BLaER1 (cell line): ENCODE results near the gene G2E3.

Source experiments
- H3K27ac ChIP-seq: shearing (Covaris generic); formaldehyde crosslinking; 2 replicates; pipeline ENCODE4 v1.8.1; 2022
- H3K27me3 ChIP-seq: shearing (Covaris generic); formaldehyde crosslinking; 2 replicates; pipeline ENCODE4 v1.8.1; 2022
- H3K36me3 ChIP-seq: shearing (Covaris generic); formaldehyde crosslinking; 2 replicates; pipeline ENCODE4 v1.8.1; 2022
- H3K4me1 ChIP-seq: shearing (Covaris generic); formaldehyde crosslinking; 2 replicates; pipeline ENCODE4 v1.8.1; 2022
- H3K4me2 ChIP-seq: shearing (Covaris generic); formaldehyde crosslinking; 2 replicates; pipeline ENCODE4 v1.8.1; 2022
- H3K4me3 ChIP-seq: shearing (Covaris generic); formaldehyde crosslinking; 2 replicates; pipeline ENCODE4 v1.8.1; 2022
- H3K9ac ChIP-seq: shearing (Covaris generic); formaldehyde crosslinking; 2 replicates; pipeline ENCODE4 v1.8.1; 2022
- H3K9me3 ChIP-seq: shearing (Covaris generic); formaldehyde crosslinking; 2 replicates; pipeline ENCODE4 v1.8.1; 2022
- H4K20me1 ChIP-seq: shearing (Covaris generic); formaldehyde crosslinking; 2 replicates; pipeline ENCODE4 v1.8.1; 2022
- Cebpa-rat ChIP-seq: shearing (Covaris generic); IDR thresholded peaks from 2 replicates; pipeline ENCODE4 v1.8.1; 2022

Gene G2E3

GRCh38 chr14:30645600-30645999, 86.6 kb downstream of the G2E3 start:
- no peak overlapping the region for H3K9ac ChIP-seq
- no peak overlapping the region for H3K27ac ChIP-seq
- H3K9me3 ChIP-seq, result peaks cover 24% of the 10 kb centered on the region
- H4K20me1 ChIP-seq, result no peaks in the 10 kb centered on the region
- no peaks in the 10 kb centered on the region for H3K4me1 ChIP-seq
- no peak for TF ChIP-seq Cebpa-rat
- H3K27me3 ChIP-seq, result no peaks in the 10 kb centered on the region
- no peak overlapping the region for H3K4me2 ChIP-seq
- peaks cover 70% of the 10 kb centered on the region for H3K36me3 ChIP-seq
- no peak overlapping the region for H3K4me3 ChIP-seq

DNA sequence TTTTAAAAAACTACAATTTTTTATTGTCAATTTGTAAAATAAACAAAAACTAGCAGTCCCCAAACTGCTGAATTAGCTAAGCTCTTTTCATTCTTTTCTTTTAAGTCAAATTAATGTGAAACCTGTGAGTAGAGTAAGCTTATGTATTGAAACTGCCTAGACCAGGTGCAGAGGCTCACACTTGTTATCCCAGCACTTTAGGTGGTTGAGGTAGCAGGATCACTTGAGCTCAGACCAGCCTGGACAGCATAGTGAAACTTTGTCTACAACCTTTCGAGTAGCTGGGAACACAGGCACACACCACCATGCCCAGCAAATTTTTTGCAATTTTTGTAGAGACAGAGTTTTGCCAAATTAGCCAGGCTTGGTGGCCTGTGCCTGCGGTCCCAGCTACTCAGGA, 89.5 kb downstream of the G2E3 start:
- Histone ChIP-seq H3K9me3 (peaks cover 24% of the 10 kb centered on the region), H3K9ac (no peak overlapping the region), H3K4me3 (no peak overlapping the region), H3K4me2 (no peak overlapping the region), H3K36me3 (peaks cover 66% of the 10 kb centered on the region), H3K27me3 (no peaks in the 10 kb centered on the region), H4K20me1 (no peaks in the 10 kb centered on the region), H3K4me1 (no peaks in the 10 kb centered on the region), H3K27ac (no peak overlapping the region)
- TF ChIP-seq Cebpa-rat, result no peak

DNA sequence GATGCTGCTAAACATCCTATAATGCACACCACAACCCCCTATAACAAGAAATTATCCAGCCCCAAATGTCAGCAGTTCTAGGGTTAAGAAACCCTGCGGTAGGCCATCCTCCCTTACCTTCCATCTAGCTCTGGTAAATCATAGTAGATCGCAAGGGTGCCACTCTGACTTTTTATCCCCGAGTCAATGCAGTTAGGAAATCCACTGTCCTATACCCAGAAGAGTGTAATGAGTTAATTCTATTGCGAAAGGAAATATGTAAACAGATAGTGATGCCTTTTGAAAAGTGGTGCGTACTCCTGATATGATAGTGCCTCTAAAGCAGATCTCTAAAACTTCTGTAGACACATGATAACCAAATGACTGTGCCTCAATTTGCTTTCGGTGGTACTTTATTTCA, 93.0 kb downstream of the G2E3 start:
- H3K4me3 ChIP-seq, result no peak overlapping the region

DNA sequence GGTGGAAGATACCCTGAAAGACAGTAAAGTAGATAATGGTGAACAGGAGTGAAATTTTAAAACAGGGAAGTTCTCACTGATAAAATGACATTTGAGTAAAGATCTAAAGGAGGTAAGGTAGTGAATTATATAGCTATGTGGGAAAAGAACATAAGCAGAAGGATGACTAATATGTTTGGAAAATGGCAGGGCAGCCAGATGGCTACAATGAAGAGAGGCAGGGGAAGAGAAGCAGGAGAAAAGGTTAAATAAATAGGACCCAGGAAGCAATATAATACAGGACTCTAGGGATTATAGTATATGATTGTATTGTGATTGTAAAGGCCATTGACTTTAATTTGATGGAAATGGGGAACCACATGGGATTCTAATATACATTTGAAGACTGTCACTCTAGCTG, 96.2 kb downstream of the G2E3 start:
- Histone ChIP-seq H3K36me3 (peaks cover 63% of the 10 kb centered on the region), H3K4me1 (no peaks in the 10 kb centered on the region), H3K27ac (no peak overlapping the region), H3K27me3 (no peaks in the 10 kb centered on the region), H4K20me1 (no peaks in the 10 kb centered on the region), H3K4me3 (no peak overlapping the region), H3K9me3 (no peaks in the 10 kb centered on the region), H3K9ac (no peak overlapping the region), H3K4me2 (no peak overlapping the region)
- no peak for TF ChIP-seq Cebpa-rat

More for the DNA sequence above, 93.0 kb downstream of the G2E3 start:
- H3K27ac ChIP-seq, result no peak overlapping the region
- H3K9ac ChIP-seq, result no peak overlapping the region
- no peaks in the 10 kb centered on the region for H4K20me1 ChIP-seq
- TF ChIP-seq Cebpa-rat, result no peak
- H3K4me2 ChIP-seq, result no peak overlapping the region
- peaks cover 67% of the 10 kb centered on the region for H3K36me3 ChIP-seq
- no peaks in the 10 kb centered on the region for H3K4me1 ChIP-seq
- H3K9me3 ChIP-seq, result no peaks in the 10 kb centered on the region
- no peaks in the 10 kb centered on the region for H3K27me3 ChIP-seq

DNA sequence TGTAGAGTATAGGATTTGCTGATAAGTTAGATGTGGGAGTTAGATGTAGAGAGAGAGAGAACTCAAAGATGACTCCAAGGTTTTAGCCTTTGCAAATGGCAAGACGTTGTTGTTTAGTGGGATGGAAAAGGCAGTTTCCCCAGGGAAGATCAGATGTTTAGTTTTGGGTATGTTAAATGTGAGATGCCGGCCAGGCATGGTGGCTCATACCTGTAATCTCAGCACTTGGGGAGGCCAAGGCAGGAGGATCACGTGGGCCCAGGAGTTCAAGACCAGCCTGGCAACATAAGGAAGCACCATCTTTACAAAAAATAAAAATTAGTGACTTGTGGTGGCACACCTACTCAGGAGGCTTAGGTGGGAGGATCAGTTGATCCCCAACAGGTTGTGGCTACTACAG, 96.7 kb downstream of the G2E3 start:
- no peak overlapping the region for H3K9ac ChIP-seq
- H3K4me3 ChIP-seq, result no peak overlapping the region
- no peaks in the 10 kb centered on the region for H3K27me3 ChIP-seq
- H4K20me1 ChIP-seq, result no peaks in the 10 kb centered on the region
- no peaks in the 10 kb centered on the region for H3K4me1 ChIP-seq
- H3K27ac ChIP-seq, result no peak overlapping the region
- no peak overlapping the region for H3K4me2 ChIP-seq
- H3K9me3 ChIP-seq, result no peaks in the 10 kb centered on the region
- no peak for TF ChIP-seq Cebpa-rat
- peaks cover 61% of the 10 kb centered on the region for H3K36me3 ChIP-seq

DNA sequence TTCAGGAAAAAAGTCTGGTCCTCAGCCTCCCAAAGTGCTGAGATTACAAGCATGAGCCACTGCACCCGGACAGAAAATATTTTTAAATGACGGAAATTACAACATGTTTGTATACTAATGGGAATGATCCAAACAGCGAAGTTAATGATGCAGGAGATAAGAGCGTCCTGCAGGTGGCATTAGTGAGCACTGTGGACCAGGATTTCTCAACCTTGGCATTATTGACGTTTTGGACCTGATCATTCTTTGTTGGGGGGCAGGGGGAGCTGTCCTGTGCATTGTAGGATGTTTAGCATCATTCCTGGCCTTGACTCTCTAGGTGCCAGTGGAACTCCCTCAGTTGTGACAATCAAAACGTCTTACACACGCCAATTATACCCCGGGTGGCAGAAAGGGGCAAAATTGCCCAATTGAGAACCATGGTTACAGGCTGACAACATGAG, 97.3 kb downstream of the G2E3 start:
- H3K4me3 ChIP-seq, result no peak overlapping the region
- H3K9me3 ChIP-seq, result no peaks in the 10 kb centered on the region
- H3K27ac ChIP-seq, result no peak overlapping the region
- no peak overlapping the region for H3K4me2 ChIP-seq
- no peaks in the 10 kb centered on the region for H3K4me1 ChIP-seq
- H3K36me3 ChIP-seq, result peaks cover 66% of the 10 kb centered on the region
- TF ChIP-seq Cebpa-rat, result no peak
- H4K20me1 ChIP-seq, result no peaks in the 10 kb centered on the region
- no peak overlapping the region for H3K9ac ChIP-seq
- no peaks in the 10 kb centered on the region for H3K27me3 ChIP-seq

- no peaks in the 10 kb centered on the region for H4K20me1 ChIP-seq
- no peak overlapping the region for H3K27ac ChIP-seq
- H3K9ac ChIP-seq, result no peak overlapping the region
- no peaks in the 10 kb centered on the region for H3K9me3 ChIP-seq
- H3K4me1 ChIP-seq, result no peaks in the 10 kb centered on the region
- no peaks in the 10 kb centered on the region for H3K27me3 ChIP-seq
- H3K4me2 ChIP-seq, result no peak overlapping the region
- H3K36me3 ChIP-seq, result peaks cover 64% of the 10 kb centered on the region
- no peak overlapping the region for H3K4me3 ChIP-seq
- no peak for TF ChIP-seq Cebpa-rat
These were observed 98.1 kb downstream of the G2E3 start for GRCh38 chr14:30657050-30657449.

DNA sequence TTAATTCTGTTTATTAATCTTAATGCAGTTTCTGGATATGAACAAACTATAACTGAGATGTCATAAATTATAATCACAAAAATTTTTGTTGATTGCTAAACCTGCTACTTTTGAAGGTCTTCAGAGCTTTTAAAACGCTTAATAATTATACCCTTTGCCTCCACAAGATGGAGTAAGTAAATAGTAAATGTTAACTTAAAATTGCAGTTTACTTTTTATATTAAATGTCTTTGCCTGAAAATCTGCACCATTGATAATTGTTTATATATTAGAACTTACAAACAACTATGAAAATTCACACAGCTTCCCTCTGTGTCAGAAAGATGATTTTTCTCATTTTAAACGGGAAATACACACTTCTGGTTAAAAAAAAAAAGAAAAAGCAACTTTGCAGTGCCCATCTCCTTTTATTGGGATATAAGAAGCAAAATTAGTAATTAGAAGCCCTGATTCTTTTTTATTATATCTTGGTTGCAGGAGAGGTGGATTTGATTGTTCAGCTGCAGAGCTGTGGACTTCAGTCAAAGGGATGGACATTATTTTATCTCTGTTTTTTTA, 98.7 kb downstream of the G2E3 start:
- H3K27ac ChIP-seq, result no peak overlapping the region
- H3K9me3 ChIP-seq, result no peaks in the 10 kb centered on the region
- TF ChIP-seq Cebpa-rat, result no peak
- peaks cover 67% of the 10 kb centered on the region for H3K36me3 ChIP-seq
- H3K4me3 ChIP-seq, result no peak overlapping the region
- H4K20me1 ChIP-seq, result no peaks in the 10 kb centered on the region
- H3K4me2 ChIP-seq, result no peak overlapping the region
- no peak overlapping the region for H3K9ac ChIP-seq
- H3K4me1 ChIP-seq, result no peaks in the 10 kb centered on the region
- no peaks in the 10 kb centered on the region for H3K27me3 ChIP-seq

- H3K4me3 ChIP-seq, result no peak overlapping the region
- no peaks in the 10 kb centered on the region for H3K27me3 ChIP-seq
- no peaks in the 10 kb centered on the region for H4K20me1 ChIP-seq
- no peak overlapping the region for H3K4me2 ChIP-seq
- H3K27ac ChIP-seq, result no peak overlapping the region
- no peaks in the 10 kb centered on the region for H3K4me1 ChIP-seq
- TF ChIP-seq Cebpa-rat, result no peak
- H3K9me3 ChIP-seq, result peaks cover 3% of the 10 kb centered on the region; the same call in 1 of the 2 replicates
- H3K36me3 ChIP-seq, result peaks cover 62% of the 10 kb centered on the region
- H3K9ac ChIP-seq, result no peak overlapping the region
These were observed 99.7 kb downstream of the G2E3 start for GRCh38 chr14:30658645-30659044.

- H3K4me3 ChIP-seq, result no peak overlapping the region
- no peaks in the 10 kb centered on the region for H3K27me3 ChIP-seq
- no peak for TF ChIP-seq Cebpa-rat
- peaks cover 12% of the 10 kb centered on the region for H3K36me3 ChIP-seq
- H3K4me2 ChIP-seq, result no peak overlapping the region
- no peak overlapping the region for H3K9ac ChIP-seq
- H3K9me3 ChIP-seq, result no peaks in the 10 kb centered on the region
- H4K20me1 ChIP-seq, result no peaks in the 10 kb centered on the region
- no peak overlapping the region for H3K27ac ChIP-seq
- H3K4me1 ChIP-seq, result no peaks in the 10 kb centered on the region
These were observed 110.6 kb downstream of the G2E3 start for GRCh38 chr14:30669594-30669993.
